H1 (cell line): ENCODE measurements around the gene SCN2B. TPM values are rescaled to one million over a fixed set of nuclear protein-coding genes. Genes with fewer than 3 reads are reported as not detected.
A peak's percentile ranks its signal among the peaks of the same experiment; 100 is the strongest.

ENCODE experiments used
- CTCF ChIA-PET: fragments of 300-600 bp; sonication (Branson Sonifier 250); formaldehyde crosslinking; loops from one replicate; lab custom pipeline; 2021; ENCODE audit not compliant: partially characterized antibody; lab: Charles Lee
- POLR2A ChIA-PET: fragments of 300-600 bp; sonication (Branson Sonifier 250); formaldehyde crosslinking; loops from one replicate; lab custom pipeline; 2021; ENCODE audit warnings: inconsistent platforms; ENCODE audit not compliant: partially characterized antibody; lab: Charles Lee
- DNase-seq, 2 experiments: peaks; one replicate each; pipeline versions ENCODE4 v3.0.0 to v3.0.0-alpha.2; 2010 to 2022; ENCODE audit warnings: low spot score in 2 of 2, low read depth in 1 of 2, mixed read lengths in 1 of 2
- FAIRE-seq: peaks from 2 replicates; lab custom pipeline; 2011; peaks lifted over from hg19 to GRCh38; lab: Jason Lieb, UNC
- H2AFZ ChIP-seq: 2 replicates; pipeline ENCODE4 v1.8.1; 2012; ENCODE audit warnings: low read length, inconsistent platforms
- H2AK5ac ChIP-seq: 2 replicates; pipeline ENCODE4 v1.6.1; 2013; ENCODE audit warnings: low read depth, low read length
- H2BK120ac ChIP-seq: replicated peaks from 2 replicates; pipeline ENCODE3; 2013; ENCODE audit warnings: low read depth, low read length, inconsistent platforms
- H2BK12ac ChIP-seq: 2 replicates; pipeline ENCODE4 v1.6.1; 2013; ENCODE audit warnings: low read depth, low read length
- H2BK15ac ChIP-seq: 2 replicates; pipeline ENCODE4 v1.6.1; 2013; ENCODE audit warnings: low read length
- H2BK20ac ChIP-seq: 2 replicates; pipeline ENCODE4 v1.6.1; 2013; ENCODE audit warnings: low read length
- H2BK5ac ChIP-seq: 2 replicates; pipeline ENCODE4 v1.6.1; 2013; ENCODE audit warnings: low read depth, low read length
- H3K14ac ChIP-seq: 2 replicates; pipeline ENCODE4 v1.6.1; 2013; ENCODE audit warnings: inconsistent platforms; ENCODE audit not compliant: insufficient read length
- H3K18ac ChIP-seq: 2 replicates; pipeline ENCODE4 v1.6.1; 2013; ENCODE audit warnings: low read length; ENCODE audit errors: extremely low read depth
- H3K23ac ChIP-seq: 2 replicates; pipeline ENCODE4 v1.6.1; 2013; ENCODE audit warnings: inconsistent platforms; ENCODE audit not compliant: insufficient read length
- H3K23me2 ChIP-seq: 2 replicates; pipeline ENCODE4 v1.6.1; 2013; ENCODE audit warnings: low read depth, low read length
- H3K27ac ChIP-seq: 2 replicates; pipeline ENCODE4 v1.6.1; 2011; ENCODE audit warnings: low read depth, low read length, inconsistent platforms
- H3K27me3 ChIP-seq, 4 experiments: replicated peaks in 1 of 4; 1 replicate in 1 of 4; 2 replicates in 3 of 4; pipeline versions ENCODE4 v1.6.1 to v1.8.1; 2011 to 2013; ENCODE audit warnings: low read length in 3 of 4, mild to moderate bottlenecking in 3 of 4, inconsistent platforms in 2 of 4, mixed read lengths in 2 of 4, moderate library complexity in 1 of 4; ENCODE audit not compliant: control insufficient read depth in 3 of 4, insufficient read depth in 3 of 4; ENCODE audit errors: extremely low read depth in 1 of 4
- H3K36me3 ChIP-seq, 4 experiments: 2 replicates each; pipeline versions ENCODE4 v1.6.1 to v1.8.1; 2011 to 2013; ENCODE audit warnings: mild to moderate bottlenecking in 4 of 4, low read length in 3 of 4, moderate library complexity in 2 of 4, control low read depth in 1 of 4, inconsistent platforms in 1 of 4; ENCODE audit not compliant: insufficient read depth in 4 of 4, control insufficient read depth in 2 of 4
- H3K4ac ChIP-seq: replicated peaks from 2 replicates; pipeline ENCODE3; 2013; ENCODE audit warnings: low read length, low read depth, mixed read lengths, inconsistent platforms; ENCODE audit not compliant: insufficient read length
- H3K4me1 ChIP-seq, 4 experiments: replicated peaks in 1 of 4; 1 replicate in 1 of 4; 2 replicates in 3 of 4; pipeline versions ENCODE4 v1.6.1 to v1.8.1; 2011 to 2013; ENCODE audit warnings: low read length in 3 of 4, inconsistent platforms in 2 of 4, mixed read lengths in 1 of 4; ENCODE audit not compliant: insufficient read depth in 4 of 4, control insufficient read depth in 3 of 4
- H3K4me2 ChIP-seq, 2 experiments: 2 replicates each; pipeline versions ENCODE4 v1.6.1 to v1.8.1; 2011 to 2013; ENCODE audit warnings: low read depth in 2 of 2, low read length in 2 of 2, control low read depth in 1 of 2, inconsistent platforms in 1 of 2, mild to moderate bottlenecking in 1 of 2; ENCODE audit not compliant: insufficient read depth in 1 of 2
- H3K4me3 ChIP-seq, 4 experiments: fragments of 200-600, 300-600 bp in 1 of 4; sonication (generic), shearing (Covaris generic), sonication (Bioruptor Twin) in 1 of 4; 2 replicates each; pipeline versions ENCODE4 v1.5.1 to v1.8.1; 2011 to 2016; ENCODE audit warnings: low read length in 4 of 4, low read depth in 3 of 4, control low read depth in 2 of 4, inconsistent platforms in 2 of 4, mild to moderate bottlenecking in 2 of 4, mixed read lengths in 1 of 4, moderate library complexity in 1 of 4; ENCODE audit not compliant: insufficient read depth in 2 of 4; ENCODE audit errors: extremely low read depth in 1 of 4
- H3K56ac ChIP-seq: replicated peaks from 2 replicates; pipeline ENCODE3; 2013; ENCODE audit warnings: low read depth, mild to moderate bottlenecking, mixed read lengths, low read length, inconsistent platforms; ENCODE audit not compliant: insufficient read length
- H3K79me1 ChIP-seq: 2 replicates; pipeline ENCODE4 v1.6.1; 2013; ENCODE audit warnings: low read depth, low read length, control low read depth
- H3K79me2 ChIP-seq, 2 experiments: 2 replicates each; pipeline versions ENCODE4 v1.6.1 to v1.8.1; 2012 to 2013; ENCODE audit warnings: low read length in 2 of 2, mild to moderate bottlenecking in 2 of 2, inconsistent platforms in 1 of 2; ENCODE audit not compliant: insufficient read depth in 2 of 2, control insufficient read depth in 1 of 2
- H3K9ac ChIP-seq, 4 experiments: replicated peaks in 1 of 4; 1 replicate in 1 of 4; 2 replicates in 3 of 4; pipeline versions ENCODE4 v1.6.1 to v1.8.1; 2011 to 2013; ENCODE audit warnings: low read depth in 3 of 4, low read length in 3 of 4, control low read depth in 2 of 4, mild to moderate bottlenecking in 2 of 4, moderate library complexity in 2 of 4, inconsistent platforms in 1 of 4; ENCODE audit errors: extremely low read depth in 1 of 4
- H3K9me3 ChIP-seq, 2 experiments: 2 replicates each; pipeline versions ENCODE4 v1.6.1 to v1.8.1; 2012 to 2013; ENCODE audit warnings: mild to moderate bottlenecking in 2 of 2, moderate library complexity in 2 of 2, control low read depth in 1 of 2, inconsistent platforms in 1 of 2, low read depth in 1 of 2, low read length in 1 of 2, mixed read lengths in 1 of 2; ENCODE audit not compliant: insufficient read depth in 2 of 2
- H4K20me1 ChIP-seq, 2 experiments: replicated peaks in 1 of 2; 2 replicates each; pipeline versions ENCODE3 to v1.8.1; 2011 to 2013; ENCODE audit warnings: inconsistent platforms in 2 of 2, low read length in 2 of 2, mild to moderate bottlenecking in 1 of 2; ENCODE audit not compliant: insufficient read depth in 2 of 2, control insufficient read depth in 1 of 2
- H4K5ac ChIP-seq: 2 replicates; pipeline ENCODE4 v1.6.1; 2013; ENCODE audit warnings: low read length, low read depth, mixed read lengths, inconsistent platforms; ENCODE audit not compliant: insufficient read length
- H4K8ac ChIP-seq: 2 replicates; pipeline ENCODE4 v1.8.0; 2013; ENCODE audit warnings: mild to moderate bottlenecking, moderate library complexity, low read length, inconsistent platforms; ENCODE audit not compliant: insufficient read depth; ENCODE audit errors: extremely low read depth
- H4K91ac ChIP-seq: replicated peaks from 2 replicates; pipeline ENCODE3; 2013; ENCODE audit warnings: low read length, mixed read lengths, inconsistent platforms; ENCODE audit not compliant: insufficient read length
- CBX8 ChIP-seq: fragments of 300-800, 300-1000 bp; sonication (generic); IDR thresholded peaks from 2 replicates; pipeline ENCODE4 v1.7.1; 2016; ENCODE audit warnings: low read depth, low read length, borderline replicate concordance
- CEBPB ChIP-seq: IDR thresholded peaks from 2 replicates; pipeline ENCODE4 v1.6.1; 2012; ENCODE audit warnings: low read depth, low read length
- EZH2 ChIP-seq: fragments of 200-600 bp; sonication (generic); IDR thresholded peaks from 2 replicates; pipeline ENCODE4 v1.7.1; 2012; ENCODE audit warnings: low read depth, mild to moderate bottlenecking, moderate library complexity, low read length, inconsistent platforms; ENCODE audit not compliant: severe bottlenecking
- FOSL1 ChIP-seq: IDR thresholded peaks from 2 replicates; pipeline ENCODE4 v1.6.1; 2011; ENCODE audit warnings: mild to moderate bottlenecking, low read depth, low read length, moderate library complexity; ENCODE audit not compliant: insufficient read depth
- TAF7 ChIP-seq: optimal IDR thresholded peaks from 2 replicates; pipeline ENCODE3; 2011; ENCODE audit warnings: low read depth, mild to moderate bottlenecking, inconsistent platforms, low read length, moderate library complexity, borderline replicate concordance
- ZNF274 ChIP-seq: IDR thresholded peaks from 2 replicates; pipeline ENCODE4 v1.7.0; 2012; ENCODE audit warnings: low read length, borderline replicate concordance; ENCODE audit errors: extremely low read depth
- WGBS, 2 experiments: shearing (Covaris generic) in 1 of 2; methylation state at CpG; one replicate each; pipeline versions ENCODE4 v1.1.6 to v1.1.7; 2013 to 2015; ENCODE audit warnings: low lambda C conversion rate in 2 of 2, mixed read lengths in 2 of 2, inconsistent platforms in 1 of 2, low coverage in 1 of 2, missing lambda C conversion rate in 1 of 2; ENCODE audit not compliant: insufficient replicate concordance in 2 of 2, insufficient coverage in 1 of 2, insufficient read length in 1 of 2; ENCODE audit errors: extremely low coverage in 1 of 2, missing lambda C conversion rate in 1 of 2; 5-methylcytosine and 5-hydroxymethylcytosine counted together
- polyA plus RNA-seq, 7 experiments: library from polyadenylated mRNA; depleted of rRNA in 3 of 7; stranded (reverse) in 5 of 7; unstranded in 2 of 7; fragments of >200 nt in 5 of 7; fragments of 200-250 nt in 2 of 7; gene quantifications; 1 replicate in 5 of 7; 2 replicates in 1 of 7; 4 replicates in 1 of 7; pipeline versions ENCODE4 v1.2.1 to v1.2.3, GENCODE V29; 2011 to 2013; ENCODE audit warnings: missing spikeins in 2 of 7, mixed read lengths in 2 of 7
- total RNA-seq: library from RNA; stranded (reverse); fragmentation: NEBNext Ultra II Directional; extraction: Animal tissue kit (Norgen Biotek cat#: 25700); gene quantifications from 2 replicates; pipeline ENCODE4 v1.2.1, GENCODE V29; 2021

SCN2B gene
- total and polyA plus RNA-seq, 2 of the 8 experiments (the other 6 are each of a cell fraction or from before 2014, with no cell fraction given) = 0.14 to 0.24 TPM

- FAIRE-seq (no peak), DNase-seq (no peak)
- 0 out of 2 replicates have a peak overlapping the region, but pooled peaks have one; percentile 63 for H3K18ac ChIP-seq
- no peak overlapping the region for H3K56ac ChIP-seq
- no peaks in the 10 kb centered on the region for H3K9me3 ChIP-seq
- no peak overlapping the region for H4K91ac ChIP-seq
- H3K27me3 ChIP-seq = peaks cover 34 to 94% (median 86%) of the 10 kb centered on the region in 4 experiments
- no peak overlapping the region for H3K23ac ChIP-seq
- H3K79me1 ChIP-seq = no peaks in the 10 kb centered on the region
- H3K36me3 ChIP-seq = no peaks in the 10 kb centered on the region
- H2AK5ac ChIP-seq = no peak overlapping the region
- no peak overlapping the region for H2BK120ac ChIP-seq
- no peak overlapping the region for H3K4ac ChIP-seq
- no peak overlapping the region for H4K8ac ChIP-seq
- no peak overlapping the region for H3K14ac ChIP-seq
- H3K4me1 ChIP-seq = peaks cover 4 to 58% (median 43%) of the 10 kb centered on the region in 4 experiments
- ChIA-PET POLR2A (interaction anchor here (1.9 to 3.3 kb wide), 2 partner anchors 15 to 18 kb away, joined by 4 to 16 read pairs; no protein-coding TSS in a partner anchor), CTCF (interaction anchor here (1.0 to 7.4 kb wide), 7 partner anchors 8 to 455 kb away, joined by 3 to 170 read pairs (median 4); no protein-coding TSS in a partner anchor)
- H2BK5ac ChIP-seq = no peak overlapping the region
- no peak overlapping the region for H2BK12ac ChIP-seq
- no peaks in the 10 kb centered on the region for H3K79me2 ChIP-seq
- H4K20me1 ChIP-seq = no peaks in the 10 kb centered on the region
- H3K27ac ChIP-seq = no peak overlapping the region
- 0 out of 2 replicates have a peak overlapping the region, but pooled peaks have one; percentile 66 for H2BK15ac ChIP-seq
- H3K9ac ChIP-seq = no peak overlapping the region
- peak overlapping the region in 1 of 4 experiments; percentile 56; a peak in 1 of 8 replicates for H3K4me3 ChIP-seq
- peak overlapping the region; percentile 76 to 91 for H3K4me2 ChIP-seq
- H3K23me2 ChIP-seq = peaks cover 27% of the 10 kb centered on the region
- peak overlapping the region; percentile 40; the same call in 1 of the 2 replicates for H2BK20ac ChIP-seq
- 35% methylated on average over 1 of the region's 1 CpG; no CpG with 5 or more reads in 1 of the 2 experiments for WGBS, 2 experiments
- no peak for TF ChIP-seq CBX8
- TF ChIP-seq TAF7 = no peak
- no peak for TF ChIP-seq EZH2
- no peak for TF ChIP-seq CEBPB
- no peak for TF ChIP-seq FOSL1
- TF ChIP-seq ZNF274 = no peak
- TF ChIP-seq, all 59 proteins: peak for 0
- H4K5ac ChIP-seq = no peak overlapping the region
- no peak overlapping the region for H2AFZ ChIP-seq
Measured at GRCh38 chr11:118154641-118155040, 21.8 kb downstream of the SCN2B start.
